HG03520 (cell line): ENCODE results near the gene PFKL.
"Not testable (repeated sequence)": the region's sequence is repeated elsewhere in the genome, so short reads cannot be mapped to it uniquely, and the experiment has no call there.

ENCODE experiments used
- ATAC-seq: cut with Tn5 transposase; IDR thresholded peaks from one replicate; pipeline ENCODE4 v1.9.1; 2021; ENCODE audit warnings: mild to moderate bottlenecking, moderate library complexity; ENCODE audit not compliant: unreplicated experiment

PFKL gene

DNA sequence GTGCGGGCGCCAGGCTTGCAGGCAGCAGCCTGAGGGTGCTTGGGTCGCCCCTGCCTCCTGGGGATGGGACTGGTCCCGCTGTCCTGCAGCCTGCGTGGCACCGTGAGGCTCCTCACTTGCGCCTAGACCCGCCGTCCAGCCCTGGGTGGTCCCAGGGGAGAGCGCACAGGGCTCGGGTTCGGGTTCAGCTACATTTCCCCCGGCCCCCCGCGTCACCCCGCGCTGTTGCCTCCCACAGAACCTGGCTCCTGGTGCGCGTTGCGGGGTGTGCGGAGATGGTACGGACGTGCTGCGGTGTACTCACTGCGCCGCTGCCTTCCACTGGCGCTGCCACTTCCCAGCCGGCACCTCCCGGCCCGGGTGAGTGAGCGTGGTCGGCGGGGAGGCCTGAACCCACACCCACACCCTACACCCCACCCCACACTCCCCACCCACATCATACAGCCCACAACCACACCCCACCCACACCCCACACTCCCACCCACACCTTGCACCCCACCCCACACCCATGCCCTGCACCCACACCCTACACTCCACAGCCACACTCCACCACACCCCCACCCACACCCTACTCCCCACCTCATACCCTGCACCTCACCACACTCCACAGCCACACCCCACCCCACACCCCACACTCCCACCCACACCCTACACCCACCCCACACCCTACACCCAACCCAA lies 6.2 kb upstream of the PFKL start:
- no peak for ATAC-seq

DNA sequence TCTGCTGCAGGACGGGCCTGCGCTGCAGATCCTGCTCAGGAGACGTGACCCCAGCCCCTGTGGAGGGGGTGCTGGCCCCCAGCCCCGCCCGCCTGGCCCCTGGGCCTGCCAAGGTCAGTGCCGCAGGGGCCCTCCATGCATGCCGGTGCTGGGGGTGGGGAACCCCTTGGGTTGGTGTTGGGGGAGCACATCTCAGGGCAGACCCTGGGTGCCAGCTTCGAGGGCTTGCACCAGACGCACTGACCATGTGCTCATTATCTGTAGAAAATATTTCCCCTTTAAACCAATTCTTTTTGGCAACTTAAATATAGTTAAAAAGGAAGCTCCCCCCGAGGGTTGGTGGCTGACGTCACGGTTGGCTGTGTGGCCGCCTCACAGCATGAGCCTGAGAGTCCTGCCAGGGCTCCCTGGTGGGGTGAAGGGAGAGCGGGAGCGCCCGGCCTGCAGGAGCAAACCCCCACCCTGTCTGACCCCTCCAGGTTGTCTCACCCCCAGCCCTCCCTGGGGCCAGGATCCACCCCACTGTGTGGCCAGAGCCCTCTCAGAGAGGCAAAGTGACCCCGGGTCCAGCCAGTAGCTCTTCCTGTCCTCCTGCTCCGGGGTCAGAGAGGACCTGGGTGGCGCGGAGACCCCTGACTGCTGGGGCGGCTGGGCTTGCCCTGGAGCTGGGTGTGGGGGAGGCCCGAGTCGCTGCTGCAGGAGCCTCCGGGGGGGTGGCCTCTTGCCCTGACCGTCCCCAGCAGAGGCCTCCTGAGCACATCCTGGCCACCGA lies 5.3 kb upstream of the PFKL start:
- ATAC-seq, result no peak

DNA sequence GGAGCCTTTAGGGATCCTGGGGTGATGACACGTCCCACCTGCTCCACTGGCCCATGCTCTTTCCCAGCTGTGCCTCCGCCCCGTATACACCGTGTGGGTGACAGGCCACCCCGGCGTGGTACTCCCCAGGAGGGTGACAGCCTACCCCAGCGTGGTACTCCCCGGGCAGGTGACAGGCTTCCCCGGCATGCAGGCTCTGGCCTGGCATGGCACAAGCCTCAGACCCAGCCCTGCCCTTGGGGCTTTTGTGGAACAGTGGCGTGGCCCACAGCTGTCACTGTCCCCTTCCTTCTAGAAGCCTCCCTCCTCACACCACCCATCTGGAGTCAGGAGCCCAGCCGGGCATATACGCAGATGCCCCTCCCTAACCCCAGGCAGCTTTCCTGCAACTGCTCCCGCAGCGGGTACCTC lies 4.7 kb upstream of the PFKL start:
- no peak for ATAC-seq

DNA sequence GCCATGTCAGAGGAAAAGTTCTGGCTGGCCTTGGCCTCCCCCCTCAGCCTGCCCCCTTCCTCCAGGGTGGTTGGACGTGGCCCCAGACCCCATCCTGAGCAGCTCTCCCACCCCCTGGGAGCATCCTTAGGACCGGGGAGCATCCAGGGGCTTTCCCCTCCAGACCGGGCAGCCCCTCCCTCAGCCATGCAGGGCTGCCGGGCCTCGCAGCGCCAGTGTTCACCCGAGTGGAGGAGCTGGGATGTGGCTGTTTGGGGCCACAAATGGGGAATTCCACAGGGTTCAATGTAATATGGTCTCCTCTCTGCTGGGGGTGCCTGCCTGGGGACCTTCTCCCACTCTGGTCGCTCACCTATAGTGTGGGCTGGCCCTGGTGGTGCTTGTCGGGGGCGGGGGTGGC lies 4.2 kb upstream of the PFKL start:
- no peak for ATAC-seq

DNA sequence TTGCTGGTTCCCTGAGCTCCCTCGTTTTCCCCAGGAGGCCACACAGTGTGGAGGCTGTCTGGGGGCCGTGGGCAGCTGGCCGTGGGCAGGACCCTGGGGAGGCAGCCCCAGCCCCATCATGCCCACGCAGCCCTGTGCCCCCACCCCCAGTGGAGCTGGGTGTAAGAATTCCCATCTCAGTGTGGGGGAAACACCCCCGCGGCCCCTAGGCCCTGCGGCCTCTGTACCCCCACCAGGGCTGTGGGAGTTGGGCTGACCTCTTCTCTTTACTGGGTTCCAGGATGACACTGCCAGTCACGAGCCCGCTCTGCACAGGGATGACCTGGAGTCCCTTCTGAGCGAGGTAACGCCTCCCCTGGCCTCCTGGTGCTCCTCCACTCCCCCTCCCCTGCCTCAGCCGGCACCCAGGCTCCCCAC lies 3.7 kb upstream of the PFKL start:
- no peak for ATAC-seq

DNA sequence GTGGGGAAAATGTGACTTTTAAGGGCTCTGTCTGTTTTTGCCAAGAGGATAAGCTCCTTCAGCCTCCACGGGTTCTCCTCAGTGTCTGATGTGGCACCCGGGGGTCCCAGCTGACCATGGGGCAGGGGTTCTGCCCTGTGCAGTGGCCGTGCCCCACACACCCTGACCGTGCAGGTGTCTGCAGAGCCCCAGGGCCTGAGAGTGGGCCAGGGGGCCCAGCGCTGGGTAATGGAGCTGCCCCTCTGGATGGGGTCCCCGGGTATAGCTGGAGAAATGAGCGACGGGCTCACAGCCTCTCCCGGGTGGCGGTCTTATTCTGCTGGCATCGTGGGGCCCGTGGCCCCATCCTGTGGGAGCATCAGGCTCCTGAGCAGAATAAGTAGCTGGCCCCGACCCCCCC lies 2.9 kb upstream of the PFKL start:
- no peak for ATAC-seq

DNA sequence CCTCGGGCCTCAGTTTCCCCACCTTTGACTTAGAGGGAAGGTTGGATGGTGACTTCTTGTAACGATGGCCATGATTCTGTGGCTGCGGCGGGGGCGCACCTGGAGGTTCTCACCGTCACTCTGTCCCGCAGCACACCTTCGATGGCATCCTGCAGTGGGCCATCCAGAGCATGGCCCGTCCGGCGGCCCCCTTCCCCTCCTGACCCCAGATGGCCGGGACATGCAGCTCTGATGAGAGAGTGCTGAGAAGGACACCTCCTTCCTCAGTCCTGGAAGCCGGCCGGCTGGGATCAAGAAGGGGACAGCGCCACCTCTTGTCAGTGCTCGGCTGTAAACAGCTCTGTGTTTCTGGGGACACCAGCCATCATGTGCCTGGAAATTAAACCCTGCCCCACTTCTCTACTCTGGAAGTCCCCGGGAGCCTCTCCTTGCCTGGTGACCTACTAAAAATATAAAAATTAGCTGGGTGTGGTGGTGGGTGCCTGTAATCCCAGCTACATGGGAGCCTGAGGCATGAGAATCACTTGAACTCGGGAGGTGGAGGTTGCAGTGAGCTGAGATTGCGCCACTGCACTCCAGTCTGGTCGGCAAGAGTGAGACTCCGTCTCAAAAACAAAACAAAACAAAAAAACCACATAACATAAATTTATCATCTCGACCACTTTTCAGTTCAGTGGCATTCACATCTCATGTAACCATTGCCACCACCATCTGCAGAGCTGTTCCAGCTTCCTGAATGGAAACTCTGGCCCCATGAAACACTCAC lies 2.1 kb upstream of the PFKL start:
- no peak for ATAC-seq

DNA sequence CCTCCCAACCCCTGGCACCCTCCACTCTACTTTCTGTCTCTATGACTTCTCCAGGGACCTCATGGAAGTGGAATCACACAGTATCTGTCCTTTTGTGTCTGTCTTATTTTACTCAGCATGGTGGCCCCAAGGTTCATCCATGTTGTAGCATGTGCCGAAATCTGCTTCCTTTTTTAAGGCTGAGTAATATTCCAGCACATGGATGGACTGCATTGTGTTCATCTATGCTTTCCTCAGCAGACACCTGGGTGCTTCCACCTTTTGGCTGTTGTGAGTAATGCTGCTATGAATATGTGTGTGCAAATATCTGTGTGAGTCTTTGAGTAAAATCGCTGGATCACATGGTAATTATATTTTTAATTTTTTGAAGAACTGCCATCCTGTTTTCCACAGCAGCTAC lies 1.6 kb upstream of the PFKL start:
- no peak for ATAC-seq

DNA sequence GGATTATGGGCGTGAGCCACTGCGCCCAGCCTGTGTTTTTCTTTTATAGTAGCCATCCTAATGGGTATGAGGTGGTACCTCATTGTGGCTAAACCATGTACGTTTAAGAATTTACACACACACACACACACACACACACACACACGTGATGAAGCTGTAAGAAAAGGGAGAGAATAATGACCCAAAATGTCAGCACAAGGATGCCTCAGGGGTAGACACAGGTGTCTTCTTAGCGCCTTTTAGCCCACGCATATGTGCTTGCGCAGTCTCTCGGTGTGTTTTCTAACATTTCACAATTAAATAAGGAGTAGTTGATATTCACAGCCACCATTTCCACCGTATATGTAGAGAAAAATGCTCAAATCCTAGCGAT lies 782 bp upstream of the PFKL start:
- ATAC-seq, result no peak

DNA sequence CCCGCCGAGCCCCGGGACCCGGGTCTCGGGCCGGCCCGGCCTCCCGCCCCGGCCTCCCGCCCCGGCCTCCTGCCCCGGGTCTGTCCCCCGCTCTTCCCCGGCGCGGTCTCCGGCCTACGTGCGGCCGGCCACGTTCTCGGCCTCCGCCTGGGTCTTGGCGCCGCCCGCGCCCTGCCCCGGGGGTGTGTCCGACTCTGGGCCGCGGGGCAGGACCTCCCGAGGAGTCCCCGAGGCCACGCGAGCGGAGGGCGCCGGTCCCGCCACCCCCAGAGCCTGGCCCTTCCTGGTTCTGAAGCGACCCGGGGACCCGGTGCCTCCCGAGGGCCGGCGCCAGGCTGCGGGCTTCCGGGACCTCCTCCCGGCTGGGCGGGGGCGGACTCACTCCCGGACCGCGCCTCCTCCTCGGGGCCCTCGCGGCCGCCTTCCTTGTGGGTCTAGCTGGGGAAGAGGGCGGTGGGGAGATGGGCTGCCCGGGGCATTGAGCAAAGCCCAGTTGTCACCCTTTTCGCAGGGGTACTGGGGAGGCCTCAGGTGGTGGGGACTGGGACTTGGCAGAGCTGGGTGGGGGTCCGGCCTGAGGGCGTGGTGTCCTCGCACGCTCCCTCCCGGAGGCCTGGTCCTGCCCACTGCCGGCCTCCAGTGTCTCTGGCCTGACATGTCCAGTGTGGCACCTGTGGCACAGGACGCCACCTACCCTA lies 558 bp downstream of the PFKL start:
- ATAC-seq, result peak; percentile 15

DNA sequence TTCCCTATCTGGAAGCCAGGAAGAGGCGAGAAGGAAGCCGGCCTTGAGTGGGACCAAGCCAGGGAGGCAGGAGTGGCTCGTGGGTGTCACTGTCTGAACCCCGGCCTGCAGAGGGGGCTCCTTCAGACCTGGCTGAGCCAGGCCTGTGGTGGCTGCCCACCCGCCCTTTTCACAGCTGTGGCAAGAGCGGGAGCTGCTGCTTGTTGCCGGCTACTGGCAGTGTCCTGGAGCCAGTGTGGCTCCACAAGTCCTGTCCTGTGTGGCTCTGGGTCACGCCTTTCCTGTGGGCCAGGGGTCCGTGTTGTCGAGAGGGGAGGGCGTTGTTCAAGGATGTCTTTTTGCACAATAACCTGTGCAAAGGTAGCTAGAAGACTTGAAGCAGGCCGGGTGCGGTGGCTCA lies 1.3 kb downstream of the PFKL start:
- ATAC-seq, result no peak

DNA sequence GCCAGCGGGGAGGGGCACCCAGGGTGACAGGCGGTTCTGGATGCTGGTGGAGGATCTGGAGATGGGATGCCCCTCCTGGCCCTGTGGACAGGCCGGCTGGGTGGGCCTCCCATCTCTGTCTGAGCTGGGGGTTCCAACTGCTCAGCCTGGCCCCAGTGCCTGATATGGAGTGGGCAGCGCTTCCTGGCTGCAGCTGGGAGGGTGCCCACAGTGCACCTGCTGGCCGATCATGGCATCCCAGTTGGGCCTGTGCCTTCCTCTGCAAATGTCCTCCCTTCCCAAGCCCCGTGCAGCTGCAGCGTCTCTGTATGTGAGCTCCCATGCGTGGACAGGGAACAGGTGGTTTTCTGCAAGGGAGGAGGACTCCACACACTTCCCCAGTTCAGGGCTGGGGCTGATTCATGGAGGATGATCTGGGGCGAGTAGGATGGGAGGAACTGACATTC lies 2.1 kb downstream of the PFKL start:
- no peak for ATAC-seq

DNA sequence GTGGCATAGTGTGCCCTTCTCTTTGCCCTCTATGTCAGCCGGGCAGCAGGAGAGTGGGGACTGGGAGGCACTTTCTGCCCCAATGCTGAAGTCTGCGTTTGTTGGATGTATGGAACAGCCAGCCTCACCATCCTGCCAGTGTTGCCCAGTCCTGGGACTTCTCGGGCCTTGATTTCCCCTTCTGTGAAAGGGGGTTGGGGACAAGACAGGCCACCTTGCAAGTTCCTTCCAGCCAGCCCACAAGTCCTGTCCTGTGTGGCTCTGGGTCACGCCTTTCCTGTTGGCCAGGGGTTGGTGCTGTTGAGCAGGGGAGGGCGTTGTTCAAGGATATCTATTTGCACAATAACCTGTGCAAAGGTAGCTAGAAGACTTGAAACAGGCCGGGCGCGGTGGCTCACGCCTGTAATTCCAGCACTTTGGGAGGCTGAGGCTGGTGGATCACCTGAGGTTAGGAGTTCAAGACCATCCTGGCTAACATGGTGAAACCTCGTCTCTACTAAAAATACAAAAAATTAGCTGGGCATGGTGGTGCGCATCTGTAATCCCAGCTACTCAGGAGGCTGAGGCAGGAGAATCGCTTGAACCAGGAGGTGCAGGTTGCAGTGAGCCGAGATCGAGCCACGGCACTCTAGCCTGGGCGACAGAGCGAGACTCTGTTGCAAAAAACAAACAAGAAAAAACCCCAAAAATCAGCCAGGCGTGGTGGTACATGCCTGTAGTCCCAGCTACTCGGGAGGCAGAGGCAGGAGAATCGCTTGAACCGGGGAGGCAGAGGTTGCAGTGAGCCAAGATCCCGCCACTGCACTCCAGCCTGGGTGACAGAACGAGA lies 2.9 kb downstream of the PFKL start:
- not testable (repeated sequence) for ATAC-seq

DNA sequence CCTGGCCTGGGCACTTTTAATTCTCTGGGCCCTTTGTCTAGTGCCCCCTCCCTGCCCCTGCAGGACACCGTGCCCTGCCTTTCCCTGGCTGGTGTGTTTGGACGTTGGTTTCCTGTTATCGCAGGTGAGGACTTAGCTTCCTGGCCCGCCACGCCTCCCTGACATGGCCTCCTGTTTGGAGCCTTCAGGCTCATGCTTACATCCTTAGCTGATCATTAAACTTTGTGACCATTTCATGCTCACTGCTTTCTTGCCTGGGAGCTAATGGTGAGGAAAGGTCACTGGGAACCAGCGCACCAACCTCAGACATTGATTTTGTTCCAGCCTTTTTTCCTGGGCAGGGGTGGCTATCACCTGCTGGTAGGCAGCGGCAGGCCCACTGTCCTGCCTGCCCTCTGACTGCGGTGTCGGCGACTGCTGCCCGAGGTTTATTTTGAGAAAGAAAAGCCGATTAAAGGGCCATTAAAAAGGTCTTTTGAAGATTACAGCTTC lies 3.7 kb downstream of the PFKL start:
- no peak for ATAC-seq

DNA sequence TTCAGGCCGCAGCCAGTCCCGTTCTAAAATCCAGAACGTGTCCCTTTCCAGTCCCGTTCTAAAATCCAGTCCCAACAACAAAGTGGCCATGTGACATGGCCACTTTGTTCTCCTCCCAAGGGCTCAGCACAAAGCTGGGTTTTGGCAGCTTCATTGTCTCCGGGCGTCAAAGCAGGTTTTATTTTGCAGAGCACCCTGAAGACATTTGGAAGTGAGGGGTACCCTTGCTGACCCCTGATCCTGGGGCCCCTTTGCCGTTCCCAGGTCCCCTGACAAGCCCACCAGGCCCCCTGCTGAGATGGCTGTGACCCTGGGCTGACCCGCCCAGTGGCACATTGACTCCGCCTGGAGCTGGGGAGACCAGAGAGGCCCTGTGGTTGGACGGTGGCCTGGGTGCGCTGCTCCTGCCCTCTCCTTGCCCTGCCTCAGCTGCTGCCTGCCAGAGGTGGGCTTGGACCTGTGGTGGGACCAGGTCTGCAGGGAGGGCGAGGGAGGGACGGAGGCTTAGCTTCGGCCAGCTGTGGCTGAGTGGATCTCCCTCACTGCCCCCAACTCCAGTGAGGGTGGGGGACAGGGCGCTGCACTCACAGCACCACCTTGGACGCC lies 4.3 kb downstream of the PFKL start:
- no peak for ATAC-seq

DNA sequence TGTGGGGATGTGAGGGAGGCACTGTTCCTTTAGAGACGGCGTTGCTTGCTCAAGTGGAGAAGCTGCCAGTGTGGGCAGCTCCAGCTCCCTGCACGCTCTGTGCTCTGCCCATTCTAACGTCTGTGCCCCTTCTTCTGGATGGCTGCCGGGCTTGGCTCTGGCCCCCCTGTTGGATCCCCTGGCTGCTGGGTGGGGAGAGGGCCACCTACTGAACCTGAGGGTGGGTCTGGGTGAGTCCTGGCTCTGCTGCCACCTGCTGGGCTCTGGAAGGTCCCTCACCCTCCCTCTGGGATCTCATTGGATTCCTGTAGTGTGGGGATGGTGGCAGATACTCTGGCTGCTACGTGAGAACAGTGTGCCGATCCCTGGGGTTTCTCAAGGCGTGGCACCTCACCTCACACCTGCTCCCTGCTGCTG lies 5.0 kb downstream of the PFKL start:
- no peak for ATAC-seq

DNA sequence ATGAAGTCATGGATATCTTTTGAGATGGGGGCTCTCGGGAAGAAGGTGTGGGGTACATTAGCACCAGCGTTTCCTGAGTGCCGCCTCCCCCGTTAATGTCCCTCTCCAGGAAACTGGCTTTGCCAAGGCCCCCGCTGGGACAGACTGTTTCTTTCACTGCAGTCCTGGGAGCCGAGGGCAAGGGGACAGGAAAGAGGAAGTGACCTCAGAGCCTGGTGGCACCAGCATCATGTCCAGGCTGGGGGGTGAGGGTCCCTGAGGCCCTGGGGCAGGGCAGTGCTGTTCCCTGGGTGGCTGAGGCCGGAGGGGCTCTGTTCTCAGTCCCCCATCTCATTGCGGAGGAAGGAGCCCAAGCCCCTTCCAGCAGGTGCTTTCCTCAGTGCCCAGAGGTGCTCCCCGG lies 5.8 kb downstream of the PFKL start:
- no peak for ATAC-seq

DNA sequence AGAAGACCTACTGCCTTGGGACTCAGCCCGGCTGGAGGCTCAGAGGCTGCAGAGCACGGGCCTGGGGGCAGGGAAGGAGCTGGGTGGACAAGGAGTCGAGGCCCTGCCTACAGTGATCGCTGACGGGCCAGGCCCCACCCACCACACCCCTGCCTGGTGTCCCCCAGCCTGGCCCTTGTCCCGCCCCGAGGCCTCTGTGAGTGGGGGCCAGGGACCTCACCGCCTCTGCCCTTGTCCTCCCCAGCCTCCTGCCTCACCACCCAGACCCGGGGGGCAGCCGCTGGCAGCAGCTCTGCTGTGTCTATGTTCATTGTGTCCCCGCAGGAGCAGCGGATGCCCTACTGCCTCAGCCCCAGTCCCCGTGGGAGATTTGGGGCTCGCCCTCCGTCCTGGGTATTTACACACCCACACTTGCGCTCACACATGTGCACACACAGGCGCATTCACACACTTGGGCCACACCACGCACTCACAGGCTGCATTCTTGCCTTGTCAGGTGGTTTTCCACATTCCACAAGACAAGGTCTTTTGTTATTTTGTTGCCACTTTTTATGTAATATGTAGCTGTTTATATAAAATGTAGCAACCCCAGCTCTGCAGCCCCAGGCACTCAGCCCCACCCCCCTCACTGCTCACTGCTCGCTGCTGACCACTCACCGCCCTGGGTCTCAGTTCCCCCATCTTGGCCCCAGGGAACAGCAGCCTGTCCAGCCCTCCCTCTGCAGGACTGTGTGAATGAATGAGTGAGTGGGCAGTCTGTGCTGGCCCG lies 7.3 kb downstream of the PFKL start:
- ATAC-seq, result no peak
